Ammon's horn (tissue), 1 donor: ENCODE measurements around the gene TMED3.

Experiments
- DNase-seq: peaks from one replicate; pipeline ENCODE4 v3.0.0-alpha.2; 2016; ENCODE audit warnings: low spot score

Gene TMED3

GRCh38 chr15:79310985-79311900, at the start of gene TMED3:
Gene TMED3 (plus strand): TSS chr15:79311112. CDS start chr15:79311250, 138 bp downstream.
- DNase-seq = peak; percentile 77

GRCh38 chr15:79261836-79262235, 49.1 kb upstream of the TMED3 start:
- DNase-seq = no peak

GRCh38 chr15:79265167-79265566, 45.7 kb upstream of the TMED3 start:
- DNase-seq = no peak

GRCh38 chr15:79265987-79266579, 44.8 kb upstream of the TMED3 start:
- no peak for DNase-seq

GRCh38 chr15:79282371-79283251, 28.3 kb upstream of the TMED3 start, which contains the start of gene ANKRD34C:
Gene ANKRD34C (plus strand): TSS chr15:79282722. CDS start chr15:79293285, 10,563 bp downstream.
- DNase-seq = no peak

- DNase-seq = peak; percentile 57
Observed at GRCh38 chr15:79283252-79284048, 27.5 kb upstream of the TMED3 start.

- no peak for DNase-seq
Observed at GRCh38 chr15:79290642-79291275, 20.2 kb upstream of the TMED3 start.

- no peak for DNase-seq
Observed at GRCh38 chr15:79292011-79292410, 18.9 kb upstream of the TMED3 start.

GRCh38 chr15:79294075-79294474, 16.8 kb upstream of the TMED3 start:
- no peak for DNase-seq

GRCh38 chr15:79296583-79296982, 14.3 kb upstream of the TMED3 start:
- DNase-seq = no peak

- DNase-seq = no peak
Observed at GRCh38 chr15:79299126-79299840, 11.6 kb upstream of the TMED3 start.

GRCh38 chr15:79299841-79300235, 11.1 kb upstream of the TMED3 start:
- DNase-seq = no peak

GRCh38 chr15:79307251-79307650, 3.7 kb upstream of the TMED3 start:
- no peak for DNase-seq

- DNase-seq = no peak
Observed at GRCh38 chr15:79308874-79309273, 2.0 kb upstream of the TMED3 start.

GRCh38 chr15:79310612-79310984, 314 bp upstream of the TMED3 start:
- peak; percentile 20 for DNase-seq

- no peak for DNase-seq
Observed at GRCh38 chr15:79311901-79312553, 1.1 kb downstream of the TMED3 start.

- DNase-seq = no peak
Observed at GRCh38 chr15:79314186-79314585, 3.3 kb downstream of the TMED3 start.

- no peak for DNase-seq
Observed at GRCh38 chr15:79314811-79315210, 3.9 kb downstream of the TMED3 start.

- DNase-seq = peak; percentile 74
Observed at GRCh38 chr15:79315623-79316328, 4.9 kb downstream of the TMED3 start.
